Stimulated activated CD8-positive, alpha-beta memory T cell treated with anti-CD3 and anti-CD28 coated beads, Interleukin-12 subunit alpha, Interleukin-12 subunit beta, amount 100 ng/mL, for 1 hour (primary cell): ENCODE data around the gene BEND5.

Experiments
- DNase-seq: peaks from one replicate; pipeline ENCODE4 v3.0.0-alpha.2; 2020; ENCODE audit warnings: low read depth

BEND5 gene

DNA sequence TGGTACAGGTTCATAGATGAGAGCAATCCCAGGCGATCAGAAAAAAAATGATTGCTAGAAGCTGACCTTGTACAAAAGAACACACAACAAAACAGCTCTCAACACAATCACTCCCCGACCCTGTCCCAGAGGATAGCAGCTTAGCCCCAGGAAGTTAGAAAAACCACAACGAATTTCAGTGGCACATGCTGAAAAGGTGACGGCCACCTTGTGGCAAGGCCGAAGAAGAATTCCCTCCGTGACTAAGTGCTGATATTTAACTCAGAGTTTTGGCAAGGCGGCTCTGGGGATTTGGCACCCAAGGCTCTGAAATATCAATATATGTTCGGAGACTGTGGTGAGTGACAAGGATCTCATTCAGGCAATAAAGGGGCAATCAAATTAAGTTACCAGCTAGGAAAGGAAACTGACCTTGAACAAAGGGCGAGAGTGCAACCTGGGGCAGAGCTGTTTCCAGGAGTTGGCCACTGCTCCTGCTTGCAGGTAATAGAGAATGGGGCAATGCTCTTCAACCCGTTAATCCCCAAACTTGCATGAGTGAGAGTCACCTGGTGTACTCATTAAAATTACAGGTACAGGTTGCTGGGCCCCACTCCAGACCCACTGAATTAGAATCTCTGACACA lies 96.2 kb downstream of the BEND5 start:
- no peak for DNase-seq

DNA sequence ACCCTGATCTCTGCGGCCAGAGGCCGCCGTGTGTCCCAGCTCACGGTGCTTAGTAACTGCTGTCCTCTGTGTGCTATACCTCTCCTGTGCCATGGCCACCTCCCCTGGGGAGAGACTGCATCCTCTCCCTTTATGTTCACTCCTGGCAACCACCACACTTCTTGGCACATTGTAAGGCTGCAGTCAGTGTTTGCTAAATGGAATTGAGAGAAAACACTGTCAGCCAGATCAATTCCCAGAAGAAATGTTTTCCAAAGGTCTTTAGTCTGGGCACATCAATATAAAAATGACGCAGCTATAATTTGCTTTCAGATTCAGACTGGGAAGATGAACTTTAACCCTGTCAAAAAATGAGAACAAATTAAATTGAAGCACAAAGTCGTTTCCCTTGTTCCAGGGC lies 96.8 kb downstream of the BEND5 start:
- no peak for DNase-seq

DNA sequence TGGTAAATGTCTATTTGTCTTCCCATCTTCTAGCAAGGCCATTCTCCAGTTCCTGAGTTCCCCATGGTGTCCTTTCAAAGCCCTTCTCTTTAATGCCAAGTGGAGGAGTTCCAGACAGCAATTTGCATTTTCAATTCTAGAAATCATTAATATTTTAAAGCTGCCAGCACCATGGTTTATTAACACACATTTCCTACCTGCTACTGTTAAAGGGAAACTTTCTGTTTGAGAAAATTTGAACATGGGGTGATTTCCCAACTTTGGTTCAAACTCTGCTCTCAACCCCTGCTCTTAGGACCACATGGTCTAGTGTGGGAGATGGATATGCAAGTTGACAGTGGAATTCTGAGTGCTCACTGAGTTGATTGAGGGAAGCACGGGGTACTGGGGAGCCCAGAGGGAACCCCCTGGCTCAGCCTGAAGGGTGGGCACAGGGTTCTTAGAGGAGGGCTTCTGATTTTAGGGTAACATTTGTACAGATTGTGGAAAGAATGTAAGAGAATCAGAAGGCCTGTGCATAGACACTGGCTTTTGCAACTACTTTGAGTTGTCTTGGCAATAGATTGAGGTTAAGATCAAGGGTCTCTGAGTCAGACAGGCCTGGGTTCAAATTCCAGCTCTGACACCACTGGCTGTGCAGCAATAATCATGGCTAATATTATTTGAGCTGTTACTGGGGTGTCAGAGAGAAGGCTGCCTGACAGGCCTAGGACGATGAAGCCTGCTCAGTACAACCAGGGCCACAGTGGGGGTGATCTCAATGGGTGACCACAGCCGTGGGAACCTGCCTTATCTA lies 97.8 kb downstream of the BEND5 start:
- DNase-seq: no peak
